K562 (cell line): ENCODE results near the gene MARCHF5. TPM values are rescaled to one million over a fixed set of nuclear protein-coding genes. Genes with fewer than 3 reads are reported as not detected.

Experiments
- ARHGAP35 ChIP-seq: fragments of 450-650 bp; IDR thresholded peaks from 2 replicates; pipeline ENCODE4 v1.6.1; 2018; ENCODE audit not compliant: partially characterized antibody
- FUS ChIP-seq: fragments of 200-400 bp; formaldehyde crosslinking; optimal IDR thresholded peaks from 2 replicates; pipeline ENCODE3; 2017; ENCODE audit warnings: low read depth, low read length
- NCOR1 ChIP-seq: fragments of 450-650 bp; IDR thresholded peaks from 2 replicates; pipeline ENCODE4 v1.6.1; 2016; ENCODE audit warnings: mild to moderate bottlenecking, moderate library complexity
- TEAD1 ChIP-seq, 2 experiments: fragments of 450-650 bp in 1 of 2; sonication (generic) in 1 of 2; formaldehyde crosslinking; IDR thresholded peaks; 2 replicates each; pipeline versions ENCODE4 v1.4.0 to v1.8.0; 2020 to 2022; ENCODE audit warnings: mild to moderate bottlenecking in 2 of 2, missing genetic modification reagents in 1 of 2
- TEAD4 ChIP-seq, 2 experiments: sonication (generic) in 1 of 2; formaldehyde crosslinking in 1 of 2; IDR thresholded peaks; 2 replicates each; pipeline versions ENCODE4 v1.6.1 to v1.8.0; 2012 to 2022; ENCODE audit warnings: borderline replicate concordance in 1 of 2, inconsistent platforms in 1 of 2, low read length in 1 of 2, mild to moderate bottlenecking in 1 of 2, missing genetic modification reagents in 1 of 2
- YY1 ChIP-seq, 3 experiments: IDR thresholded peaks; 2 replicates each; pipeline ENCODE4 v1.6.1; 2011; ENCODE audit warnings: low read length in 2 of 3, mild to moderate bottlenecking in 2 of 3, moderate library complexity in 2 of 3, borderline replicate concordance in 1 of 3, control low read depth in 1 of 3, low read depth in 1 of 3; ENCODE audit not compliant: insufficient read depth in 3 of 3, insufficient replicate concordance in 2 of 3, control insufficient read depth in 1 of 3, insufficient read length in 1 of 3; ENCODE audit errors: extremely low read depth in 1 of 3
- ZFX ChIP-seq: sonication (generic); formaldehyde crosslinking; IDR thresholded peaks from 2 replicates; pipeline ENCODE4 v1.8.0; 2022; ENCODE audit warnings: mild to moderate bottlenecking, missing genetic modification reagents, moderate library complexity
- ZKSCAN3 ChIP-seq: fragments of 250-450 bp; sonication (Bioruptor Pico); IDR thresholded peaks from 2 replicates; pipeline ENCODE4 v1.4.0; 2020
- ZNF133 ChIP-seq: fragments of 250-450 bp; sonication (Bioruptor Pico); IDR thresholded peaks from 2 replicates; pipeline ENCODE4 v1.4.0; 2020; ENCODE audit warnings: mild to moderate bottlenecking
- ZNF217 ChIP-seq: sonication (generic); formaldehyde crosslinking; IDR thresholded peaks from 2 replicates; pipeline ENCODE4 v1.8.0; 2022; ENCODE audit warnings: mild to moderate bottlenecking, missing genetic modification reagents
- ZNF408 ChIP-seq: fragments of 250-450 bp; sonication (Bioruptor Pico); IDR thresholded peaks from 2 replicates; pipeline ENCODE4 v1.4.0; 2020; ENCODE audit warnings: low read depth, mild to moderate bottlenecking, moderate library complexity
- polyA plus RNA-seq, 8 experiments: library from polyadenylated mRNA; depleted of rRNA in 4 of 8; stranded (reverse) in 5 of 8; unstranded in 3 of 8; fragments of >200 nt; fragmentation: Nextera tagmentation in 2 of 8; fragmentation: Illumina TruSeq in 1 of 8; extraction: Ambion mirVana in 2 of 8; extraction: Trizol in 1 of 8; gene quantifications; 2 replicates each; pipeline versions ENCODE4 v1.2.1 to v1.2.3, GENCODE V29; 2011 to 2014; ENCODE audit warnings: inconsistent platforms in 1 of 8, missing spikeins in 1 of 8
- total RNA-seq, 7 experiments: library from RNA; depleted of rRNA in 6 of 7; stranded (reverse); fragments of >200 nt in 6 of 7; fragmentation: Illumina TruSeq in 2 of 7; extraction: Trizol in 2 of 7; gene quantifications; 2 replicates each; pipeline versions ENCODE4 v1.2.1 to v1.2.3, GENCODE V29; 2011 to 2021; ENCODE audit warnings: low replicate concordance in 1 of 7
- TF ChIP-seq, protein P1 (sequence below): fragments of 450-650 bp; formaldehyde crosslinking; IDR thresholded peaks from 2 replicates; pipeline ENCODE4 v1.4.0; 2020; ENCODE audit warnings: mild to moderate bottlenecking, mixed read lengths
- TF ChIP-seq, protein P2 (sequence below): sonication (generic); formaldehyde crosslinking; IDR thresholded peaks from 2 replicates; pipeline ENCODE4 v1.8.0; 2023; ENCODE audit warnings: missing genetic modification reagents, mild to moderate bottlenecking, borderline replicate concordance
- TF ChIP-seq, protein P3 (sequence below), 2 experiments: fragments of 450-650 bp in 1 of 2; sonication (generic) in 1 of 2; formaldehyde crosslinking in 1 of 2; IDR thresholded peaks in 1 of 2; conservative IDR thresholded peaks in 1 of 2; 2 replicates each; pipeline versions ENCODE4 v1.6.1 to v1.8.1; 2016 to 2023; ENCODE audit warnings: mild to moderate bottlenecking in 2 of 2, moderate library complexity in 2 of 2, inconsistent platforms in 1 of 2, missing genetic modification reagents in 1 of 2

Gene MARCHF5
- total and polyA plus RNA-seq, 9 of the 15 experiments (the other 6 are each of a cell fraction or from before 2014, with no cell fraction given): 3.4 to 27.2 (median 11.5) TPM

DNA sequence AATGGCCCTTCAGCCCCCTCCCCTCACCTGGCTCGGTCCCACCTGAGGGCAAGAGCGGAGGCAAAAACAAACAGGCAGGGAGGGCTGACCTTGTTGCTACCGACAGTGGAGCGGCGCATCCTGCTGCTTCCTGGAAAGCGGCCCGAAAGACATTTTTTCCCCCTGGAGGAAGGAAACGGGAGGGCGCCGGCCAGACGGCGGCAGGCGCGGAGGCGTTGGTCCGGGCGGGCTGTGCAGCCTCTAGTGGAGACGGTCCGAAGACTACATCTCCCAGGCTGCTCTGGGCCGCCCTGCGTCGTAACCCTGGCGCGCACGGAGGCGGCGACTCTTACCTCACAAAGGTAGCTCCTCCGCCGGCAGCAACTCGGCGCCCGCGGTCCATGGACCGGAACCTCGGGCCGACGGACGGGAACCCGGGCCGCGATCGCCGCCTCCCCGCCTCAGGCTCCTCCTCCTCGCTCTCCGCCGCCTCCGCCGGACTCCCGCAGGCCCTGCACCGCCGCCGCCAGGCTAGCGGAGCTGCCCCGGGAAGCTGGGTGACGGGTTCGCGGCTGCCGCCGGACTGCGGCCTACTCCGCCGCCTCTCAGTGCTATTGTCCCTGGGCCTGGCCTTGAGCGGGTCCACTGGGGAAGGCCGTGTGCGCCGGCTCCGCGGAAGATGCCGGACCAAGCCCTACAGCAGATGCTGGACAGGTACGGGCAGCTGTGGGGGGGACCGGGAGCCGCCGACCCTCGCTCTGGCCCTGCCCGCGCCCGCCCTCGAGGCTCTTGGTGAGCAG lies at the start of gene MARCHF5, which contains the start of gene CPEB3 (continued):
- TF ChIP-seq, protein P1, sequence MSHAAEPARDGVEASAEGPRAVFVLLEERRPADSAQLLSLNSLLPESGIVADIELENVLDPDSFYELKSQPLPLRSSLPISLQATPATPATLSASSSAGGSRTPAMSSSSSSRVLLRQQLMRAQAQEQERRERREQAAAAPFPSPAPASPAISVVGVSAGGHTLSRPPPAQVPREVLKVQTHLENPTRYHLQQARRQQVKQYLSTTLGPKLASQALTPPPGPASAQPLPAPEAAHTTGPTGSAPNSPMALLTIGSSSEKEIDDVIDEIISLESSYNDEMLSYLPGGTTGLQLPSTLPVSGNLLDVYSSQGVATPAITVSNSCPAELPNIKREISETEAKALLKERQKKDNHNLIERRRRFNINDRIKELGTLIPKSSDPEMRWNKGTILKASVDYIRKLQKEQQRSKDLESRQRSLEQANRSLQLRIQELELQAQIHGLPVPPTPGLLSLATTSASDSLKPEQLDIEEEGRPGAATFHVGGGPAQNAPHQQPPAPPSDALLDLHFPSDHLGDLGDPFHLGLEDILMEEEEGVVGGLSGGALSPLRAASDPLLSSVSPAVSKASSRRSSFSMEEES (CRISPR knock-in tag): no peak
- TF ChIP-seq YY1 (IDR thresholded peaks at IDR 0.05; ENCODE audit: borderline replicate concordance in 1 of 3, control insufficient read depth in 1 of 3, extremely low read depth in 1 of 3, insufficient read depth in 3 of 3, insufficient read length in 1 of 3, insufficient replicate concordance in 2 of 3, low read depth in 1 of 3, low read length in 2 of 3): peak in 2 of 3 experiments; percentile 64 to 81
- no peak; a peak in 1 of 4 replicates for TF ChIP-seq TEAD1 (CRISPR knock-in tag; IDR thresholded peaks at IDR 0.05)
- TF ChIP-seq ZNF133 (CRISPR knock-in tag): no peak
- TF ChIP-seq NCOR1: no peak
- TF ChIP-seq ZNF217 (CRISPR knock-in tag): no peak
- TF ChIP-seq TEAD4 (IDR thresholded peaks at IDR 0.05; ENCODE audit: low read length): no peak
- TF ChIP-seq TEAD4 (CRISPR knock-in tag; IDR thresholded peaks at IDR 0.05; ENCODE audit: borderline replicate concordance): peak; percentile 14; the same call in 1 of the 2 replicates
- TF ChIP-seq, protein P2, sequence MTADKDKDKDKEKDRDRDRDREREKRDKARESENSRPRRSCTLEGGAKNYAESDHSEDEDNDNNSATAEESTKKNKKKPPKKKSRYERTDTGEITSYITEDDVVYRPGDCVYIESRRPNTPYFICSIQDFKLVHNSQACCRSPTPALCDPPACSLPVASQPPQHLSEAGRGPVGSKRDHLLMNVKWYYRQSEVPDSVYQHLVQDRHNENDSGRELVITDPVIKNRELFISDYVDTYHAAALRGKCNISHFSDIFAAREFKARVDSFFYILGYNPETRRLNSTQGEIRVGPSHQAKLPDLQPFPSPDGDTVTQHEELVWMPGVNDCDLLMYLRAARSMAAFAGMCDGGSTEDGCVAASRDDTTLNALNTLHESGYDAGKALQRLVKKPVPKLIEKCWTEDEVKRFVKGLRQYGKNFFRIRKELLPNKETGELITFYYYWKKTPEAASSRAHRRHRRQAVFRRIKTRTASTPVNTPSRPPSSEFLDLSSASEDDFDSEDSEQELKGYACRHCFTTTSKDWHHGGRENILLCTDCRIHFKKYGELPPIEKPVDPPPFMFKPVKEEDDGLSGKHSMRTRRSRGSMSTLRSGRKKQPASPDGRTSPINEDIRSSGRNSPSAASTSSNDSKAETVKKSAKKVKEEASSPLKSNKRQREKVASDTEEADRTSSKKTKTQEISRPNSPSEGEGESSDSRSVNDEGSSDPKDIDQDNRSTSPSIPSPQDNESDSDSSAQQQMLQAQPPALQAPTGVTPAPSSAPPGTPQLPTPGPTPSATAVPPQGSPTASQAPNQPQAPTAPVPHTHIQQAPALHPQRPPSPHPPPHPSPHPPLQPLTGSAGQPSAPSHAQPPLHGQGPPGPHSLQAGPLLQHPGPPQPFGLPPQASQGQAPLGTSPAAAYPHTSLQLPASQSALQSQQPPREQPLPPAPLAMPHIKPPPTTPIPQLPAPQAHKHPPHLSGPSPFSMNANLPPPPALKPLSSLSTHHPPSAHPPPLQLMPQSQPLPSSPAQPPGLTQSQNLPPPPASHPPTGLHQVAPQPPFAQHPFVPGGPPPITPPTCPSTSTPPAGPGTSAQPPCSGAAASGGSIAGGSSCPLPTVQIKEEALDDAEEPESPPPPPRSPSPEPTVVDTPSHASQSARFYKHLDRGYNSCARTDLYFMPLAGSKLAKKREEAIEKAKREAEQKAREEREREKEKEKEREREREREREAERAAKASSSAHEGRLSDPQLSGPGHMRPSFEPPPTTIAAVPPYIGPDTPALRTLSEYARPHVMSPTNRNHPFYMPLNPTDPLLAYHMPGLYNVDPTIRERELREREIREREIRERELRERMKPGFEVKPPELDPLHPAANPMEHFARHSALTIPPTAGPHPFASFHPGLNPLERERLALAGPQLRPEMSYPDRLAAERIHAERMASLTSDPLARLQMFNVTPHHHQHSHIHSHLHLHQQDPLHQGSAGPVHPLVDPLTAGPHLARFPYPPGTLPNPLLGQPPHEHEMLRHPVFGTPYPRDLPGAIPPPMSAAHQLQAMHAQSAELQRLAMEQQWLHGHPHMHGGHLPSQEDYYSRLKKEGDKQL (CRISPR knock-in tag): no peak
- no peak for TF ChIP-seq FUS
- no peak for TF ChIP-seq ARHGAP35
- TF ChIP-seq ZNF408 (CRISPR knock-in tag): no peak
- TF ChIP-seq ZKSCAN3 (CRISPR knock-in tag): no peak
- TF ChIP-seq, protein P3, sequence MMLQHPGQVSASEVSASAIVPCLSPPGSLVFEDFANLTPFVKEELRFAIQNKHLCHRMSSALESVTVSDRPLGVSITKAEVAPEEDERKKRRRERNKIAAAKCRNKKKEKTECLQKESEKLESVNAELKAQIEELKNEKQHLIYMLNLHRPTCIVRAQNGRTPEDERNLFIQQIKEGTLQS (IDR thresholded peaks at IDR 0.05): no peak
- TF ChIP-seq, protein P3 (CRISPR knock-in tag; conservative IDR thresholded peaks at IDR 0.05): no peak
- TF ChIP-seq ZFX (CRISPR knock-in tag): peak; percentile 100
